SK-N-SH (cell line): ENCODE measurements around the gene TTC39C. TPM values are rescaled to one million over a fixed set of nuclear protein-coding genes. Genes with fewer than 3 reads are reported as not detected.
A peak's percentile ranks its signal among the peaks of the same experiment; 100 is the strongest.

Experiments
- CTCF ChIA-PET: fragments of 300-600, 350-600 bp; formaldehyde crosslinking; extraction: SDS; loops from one replicate; lab custom pipeline; 2021; lab: Yijun Ruan, JAX
- POLR2A ChIA-PET: fragments of 350-600 bp; sonication (Branson Sonifier 250); formaldehyde crosslinking; extraction: SDS; loops from one replicate; lab custom pipeline; 2020; ENCODE audit warnings: antibody characterized with exemption, inconsistent platforms; lab: Yijun Ruan, JAX
- DNase-seq: peaks from one replicate; pipeline ENCODE4 v3.0.0; 2012
- H2AFZ ChIP-seq: fragments of 200-600 bp; sonication (generic); 2 replicates; pipeline ENCODE4 v1.8.1; 2016; ENCODE audit warnings: antibody characterized with exemption, mild to moderate bottlenecking, low read depth
- H3F3A ChIP-seq: fragments of 200-600 bp; sonication (generic); replicated peaks from 2 replicates; pipeline ENCODE3; 2016; ENCODE audit warnings: antibody characterized with exemption, mild to moderate bottlenecking; ENCODE audit not compliant: insufficient read depth
- H3K27ac ChIP-seq, 2 experiments: fragments of 200-500 bp in 1 of 2; fragments of 200-600 bp in 1 of 2; sonication (Bioruptor generic) in 1 of 2; sonication (generic), shearing (Covaris generic) in 1 of 2; 2 replicates each; pipeline versions ENCODE4 v1.5.1 to v1.6.1; 2014 to 2016; ENCODE audit warnings: low read depth in 2 of 2, inconsistent platforms in 1 of 2, low read length in 1 of 2, mild to moderate bottlenecking in 1 of 2, mixed read lengths in 1 of 2
- H3K27me3 ChIP-seq: fragments of 200-600 bp; sonication (generic), shearing (Covaris generic); 2 replicates; pipeline ENCODE4 v1.6.1; 2016; ENCODE audit warnings: mixed run types; ENCODE audit not compliant: insufficient read depth
- H3K36me3 ChIP-seq, 2 experiments: fragments of 200-500 bp in 1 of 2; fragments of 200-600 bp in 1 of 2; sonication (Bioruptor generic) in 1 of 2; sonication (generic) in 1 of 2; replicated peaks in 1 of 2; 2 replicates each; pipeline versions ENCODE3 to v1.5.1; 2014 to 2016; ENCODE audit warnings: low read length in 1 of 2, mild to moderate bottlenecking in 1 of 2; ENCODE audit not compliant: insufficient read depth in 2 of 2, control insufficient read depth in 1 of 2
- H3K4me1 ChIP-seq, 2 experiments: fragments of 200-500 bp in 1 of 2; fragments of 200-600 bp in 1 of 2; sonication (Bioruptor generic) in 1 of 2; sonication (generic), shearing (Covaris generic) in 1 of 2; 2 replicates each; pipeline versions ENCODE4 v1.5.1 to v1.6.1; 2014 to 2016; ENCODE audit warnings: low read depth in 1 of 2, low read length in 1 of 2, mixed run types in 1 of 2; ENCODE audit not compliant: insufficient read depth in 2 of 2, control insufficient read depth in 1 of 2
- H3K4me2 ChIP-seq: fragments of 200-600 bp; sonication (generic), shearing (Covaris generic); 2 replicates; pipeline ENCODE4 v1.6.1; 2017; ENCODE audit warnings: mixed run types
- H3K4me3 ChIP-seq, 2 experiments: fragments of 200-500 bp in 1 of 2; fragments of 200-600 bp in 1 of 2; sonication (Bioruptor generic) in 1 of 2; sonication (generic), shearing (Covaris generic) in 1 of 2; 2 replicates each; pipeline versions ENCODE4 v1.5.1 to v1.8.1; 2014 to 2016; ENCODE audit warnings: low read depth in 2 of 2, inconsistent platforms in 1 of 2, low read length in 1 of 2, mild to moderate bottlenecking in 1 of 2, mixed read lengths in 1 of 2, moderate library complexity in 1 of 2
- H3K79me2 ChIP-seq: fragments of 200-600 bp; sonication (generic); 2 replicates; pipeline ENCODE4 v1.8.1; 2017; ENCODE audit warnings: mild to moderate bottlenecking; ENCODE audit not compliant: insufficient read depth
- H3K9ac ChIP-seq: fragments of 200-600 bp; sonication (generic); 2 replicates; pipeline ENCODE4 v1.6.1; 2017; ENCODE audit warnings: mixed run types
- H3K9me2 ChIP-seq: fragments of 200-600 bp; sonication (generic); 2 replicates; pipeline ENCODE4 v1.6.1; 2017; ENCODE audit warnings: mixed run types
- H3K9me3 ChIP-seq: fragments of 200-600 bp; sonication (generic); 2 replicates; pipeline ENCODE4 v1.6.1; 2017; ENCODE audit warnings: mixed run types, mild to moderate bottlenecking, moderate library complexity
- H4K20me1 ChIP-seq: fragments of 200-600 bp; sonication (generic); 2 replicates; pipeline ENCODE4 v1.6.1; 2017; ENCODE audit warnings: mild to moderate bottlenecking, mixed run types; ENCODE audit not compliant: insufficient read depth
- FOXJ3 ChIP-seq: sonication (generic); formaldehyde crosslinking; IDR thresholded peaks from 2 replicates; pipeline ENCODE4 v1.5.1; 2020; ENCODE audit warnings: mild to moderate bottlenecking, missing genetic modification reagents
- IRF3 ChIP-seq: fragments of 150-350 bp; IDR thresholded peaks from 2 replicates; pipeline ENCODE4 v1.6.1; 2016; ENCODE audit warnings: mild to moderate bottlenecking, low read depth, low read length
- JUND ChIP-seq: IDR thresholded peaks from 2 replicates; pipeline ENCODE4 v1.4.0; 2012
- MXI1 ChIP-seq: IDR thresholded peaks from 2 replicates; pipeline ENCODE4 v1.6.1; 2012; ENCODE audit warnings: mild to moderate bottlenecking, low read depth, low read length, improper control_type of control experiment
- REST ChIP-seq: IDR thresholded peaks from 2 replicates; pipeline ENCODE4 v1.6.1; 2012; ENCODE audit warnings: mild to moderate bottlenecking, low read depth, low read length, moderate library complexity
- TAF1 ChIP-seq: IDR thresholded peaks from 2 replicates; pipeline ENCODE4 v1.6.1; 2012; ENCODE audit warnings: low read depth, mild to moderate bottlenecking, low read length, moderate library complexity, borderline replicate concordance
- TCF12 ChIP-seq: IDR thresholded peaks from 2 replicates; pipeline ENCODE4 v1.4.0; 2012
- TEAD4 ChIP-seq: IDR thresholded peaks from 2 replicates; pipeline ENCODE4 v1.4.0; 2012; ENCODE audit warnings: mild to moderate bottlenecking, borderline replicate concordance; ENCODE audit not compliant: insufficient read depth
- USF1 ChIP-seq: IDR thresholded peaks from 2 replicates; pipeline ENCODE4 v1.4.0; 2012; ENCODE audit warnings: low read depth, borderline replicate concordance
- YY1 ChIP-seq: IDR thresholded peaks from 2 replicates; pipeline ENCODE4 v1.4.0; 2012; ENCODE audit warnings: low read depth, mild to moderate bottlenecking
- WGBS: methylation state at CpG from one replicate; pipeline ENCODE4 v1.1.6; 2017; ENCODE audit warnings: low lambda C conversion rate; 5-methylcytosine and 5-hydroxymethylcytosine counted together
- polyA plus RNA-seq, 3 experiments: library from polyadenylated mRNA; depleted of rRNA; stranded (reverse); fragments of >200 nt; gene quantifications; 2 replicates each; pipeline ENCODE4 v1.2.3, GENCODE V29; 2012
- TF ChIP-seq, protein P1 (sequence below): fragments of 200-600 bp; sonication (generic); IDR thresholded peaks from 2 replicates; pipeline ENCODE4 v1.6.1; 2017; ENCODE audit warnings: antibody characterized with exemption, mild to moderate bottlenecking, moderate library complexity
- TF ChIP-seq, protein P2 (sequence below): IDR thresholded peaks from 2 replicates; pipeline ENCODE4; 2012
- TF ChIP-seq, protein P3 (sequence below): fragments of 150-350 bp; IDR thresholded peaks from 2 replicates; pipeline ENCODE4 v1.6.1; 2017; ENCODE audit warnings: antibody characterized with exemption, low read length, low read depth, borderline replicate concordance

The TTC39C gene
- polyA plus RNA-seq, 1 of the 3 experiments (the other 2 are of a cell fraction): 8.6 TPM

GRCh38 chr18:24054130-24054529, 39.6 kb downstream of the TTC39C start (continued):
- TF ChIP-seq, protein P1, sequence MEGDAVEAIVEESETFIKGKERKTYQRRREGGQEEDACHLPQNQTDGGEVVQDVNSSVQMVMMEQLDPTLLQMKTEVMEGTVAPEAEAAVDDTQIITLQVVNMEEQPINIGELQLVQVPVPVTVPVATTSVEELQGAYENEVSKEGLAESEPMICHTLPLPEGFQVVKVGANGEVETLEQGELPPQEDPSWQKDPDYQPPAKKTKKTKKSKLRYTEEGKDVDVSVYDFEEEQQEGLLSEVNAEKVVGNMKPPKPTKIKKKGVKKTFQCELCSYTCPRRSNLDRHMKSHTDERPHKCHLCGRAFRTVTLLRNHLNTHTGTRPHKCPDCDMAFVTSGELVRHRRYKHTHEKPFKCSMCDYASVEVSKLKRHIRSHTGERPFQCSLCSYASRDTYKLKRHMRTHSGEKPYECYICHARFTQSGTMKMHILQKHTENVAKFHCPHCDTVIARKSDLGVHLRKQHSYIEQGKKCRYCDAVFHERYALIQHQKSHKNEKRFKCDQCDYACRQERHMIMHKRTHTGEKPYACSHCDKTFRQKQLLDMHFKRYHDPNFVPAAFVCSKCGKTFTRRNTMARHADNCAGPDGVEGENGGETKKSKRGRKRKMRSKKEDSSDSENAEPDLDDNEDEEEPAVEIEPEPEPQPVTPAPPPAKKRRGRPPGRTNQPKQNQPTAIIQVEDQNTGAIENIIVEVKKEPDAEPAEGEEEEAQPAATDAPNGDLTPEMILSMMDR: no peak
- TF ChIP-seq USF1 (no peak), JUND (no peak; the same call in 1 of the 2 replicates), TCF12 (peak; percentile 61; the same call in 1 of the 2 replicates), IRF3 (no peak), TEAD4 (no peak)
- TF ChIP-seq, protein P2, sequence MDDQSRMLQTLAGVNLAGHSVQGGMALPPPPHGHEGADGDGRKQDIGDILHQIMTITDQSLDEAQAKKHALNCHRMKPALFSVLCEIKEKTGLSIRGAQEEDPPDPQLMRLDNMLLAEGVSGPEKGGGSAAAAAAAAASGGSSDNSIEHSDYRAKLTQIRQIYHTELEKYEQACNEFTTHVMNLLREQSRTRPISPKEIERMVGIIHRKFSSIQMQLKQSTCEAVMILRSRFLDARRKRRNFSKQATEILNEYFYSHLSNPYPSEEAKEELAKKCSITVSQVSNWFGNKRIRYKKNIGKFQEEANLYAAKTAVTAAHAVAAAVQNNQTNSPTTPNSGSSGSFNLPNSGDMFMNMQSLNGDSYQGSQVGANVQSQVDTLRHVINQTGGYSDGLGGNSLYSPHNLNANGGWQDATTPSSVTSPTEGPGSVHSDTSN: peak; percentile 65; the same call in 1 of the 2 replicates

DNA sequence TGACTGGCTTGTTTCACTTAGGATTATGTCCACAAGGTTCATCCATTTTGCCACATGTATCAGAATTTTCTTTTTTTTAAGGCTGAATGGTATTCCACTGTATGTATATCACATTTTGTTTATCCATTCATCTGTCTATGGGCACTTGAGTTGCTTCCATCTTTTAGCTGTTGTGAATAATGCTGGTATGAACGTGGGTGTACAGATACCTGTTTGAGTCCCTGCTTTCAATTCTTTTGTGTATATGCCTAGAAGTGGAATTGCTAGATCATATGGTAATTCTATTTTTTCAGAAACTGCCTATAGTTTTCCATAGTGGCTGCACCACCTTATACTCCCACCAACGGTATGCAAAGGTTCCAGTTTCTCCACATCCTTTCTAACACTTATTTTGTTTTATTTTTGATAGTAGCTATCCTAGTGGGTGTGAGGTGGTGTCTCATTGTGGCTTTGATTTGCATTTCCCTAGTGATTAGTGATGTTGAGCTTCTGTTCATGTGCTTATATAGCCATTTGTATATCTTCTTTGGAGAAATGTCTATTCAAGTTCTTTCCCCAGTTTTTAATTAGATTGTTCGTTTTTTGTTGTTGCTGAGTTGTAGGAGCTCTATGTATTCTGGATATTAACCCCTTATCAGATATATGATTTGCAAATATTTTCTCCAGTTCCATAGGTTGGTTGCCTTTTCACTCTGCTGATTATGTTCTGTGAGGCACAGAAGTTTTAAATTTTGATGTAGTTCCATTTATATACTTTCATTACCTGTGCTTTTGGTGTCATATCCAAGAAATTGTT, 40.7 kb downstream of the TTC39C start:
- CTCF ChIA-PET: interaction anchor here (1.3 kb wide), 1 partner anchor 23 kb away, joined by 3 read pairs; no protein-coding TSS in a partner anchor
- TF ChIP-seq TEAD4 (no peak), REST (no peak), YY1 (no peak), TAF1 (no peak), MXI1 (no peak), IRF3 (no peak), FOXJ3 (CRISPR knock-in tag) (no peak), USF1 (no peak)
- TF ChIP-seq, protein P2: no peak
- TF ChIP-seq, protein P3, sequence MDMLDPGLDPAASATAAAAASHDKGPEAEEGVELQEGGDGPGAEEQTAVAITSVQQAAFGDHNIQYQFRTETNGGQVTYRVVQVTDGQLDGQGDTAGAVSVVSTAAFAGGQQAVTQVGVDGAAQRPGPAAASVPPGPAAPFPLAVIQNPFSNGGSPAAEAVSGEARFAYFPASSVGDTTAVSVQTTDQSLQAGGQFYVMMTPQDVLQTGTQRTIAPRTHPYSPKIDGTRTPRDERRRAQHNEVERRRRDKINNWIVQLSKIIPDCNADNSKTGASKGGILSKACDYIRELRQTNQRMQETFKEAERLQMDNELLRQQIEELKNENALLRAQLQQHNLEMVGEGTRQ: no peak

More for the DNA sequence above, 40.7 kb downstream of the TTC39C start:
- Histone ChIP-seq H3K9me2 (no peaks in the 10 kb centered on the region), H3K9ac (no peak overlapping the region), H3K27ac (no peak overlapping the region), H3K4me3 (no peak overlapping the region), H3K36me3 (no peaks in the 10 kb centered on the region), H3K4me1 (peaks cover 8 to 37% of the 10 kb centered on the region in 2 experiments), H2AFZ (no peak overlapping the region), H3K79me2 (peaks cover 34% of the 10 kb centered on the region; the same call in 1 of the 2 replicates), H3K27me3 (no peaks in the 10 kb centered on the region), H3K9me3 (no peaks in the 10 kb centered on the region), H3F3A (peaks cover 21% of the 10 kb centered on the region), H4K20me1 (peaks cover 3% of the 10 kb centered on the region; the same call in 1 of the 2 replicates), H3K4me2 (peak overlapping the region; percentile 7; the same call in 1 of the 2 replicates)
- WGBS: 89% methylated on average over 3 of the region's 3 CpGs
- POLR2A ChIA-PET: no interaction called here
- no peak for DNase-seq
